GM06990 (cell line): ENCODE results near the gene ITGB6.

Experiments used
- DNase-seq: peaks from one replicate; pipeline ENCODE4 v3.0.0-alpha.2; 2011; ENCODE audit not compliant: insufficient read length; ENCODE audit errors: extremely low read depth
- H3K27me3 ChIP-seq: replicated peaks from 2 replicates; pipeline ENCODE4 v1.6.0; 2011; ENCODE audit warnings: low read length; ENCODE audit not compliant: control insufficient read depth, insufficient read depth
- H3K36me3 ChIP-seq: 2 replicates; pipeline ENCODE4 v1.5.1; 2011; ENCODE audit warnings: low read length; ENCODE audit not compliant: control insufficient read depth, insufficient read depth
- H3K4me3 ChIP-seq: replicated peaks from 2 replicates; pipeline ENCODE4 v1.5.1; 2011; ENCODE audit warnings: low read depth, mild to moderate bottlenecking, control low read depth, low read length
- CTCF ChIP-seq: IDR thresholded peaks from 2 replicates; pipeline ENCODE4 v1.5.1; 2011; ENCODE audit warnings: low read length, control low read depth, mild to moderate bottlenecking, inconsistent platforms; ENCODE audit not compliant: insufficient read depth, poor library complexity, severe bottlenecking

The ITGB6 gene

DNA sequence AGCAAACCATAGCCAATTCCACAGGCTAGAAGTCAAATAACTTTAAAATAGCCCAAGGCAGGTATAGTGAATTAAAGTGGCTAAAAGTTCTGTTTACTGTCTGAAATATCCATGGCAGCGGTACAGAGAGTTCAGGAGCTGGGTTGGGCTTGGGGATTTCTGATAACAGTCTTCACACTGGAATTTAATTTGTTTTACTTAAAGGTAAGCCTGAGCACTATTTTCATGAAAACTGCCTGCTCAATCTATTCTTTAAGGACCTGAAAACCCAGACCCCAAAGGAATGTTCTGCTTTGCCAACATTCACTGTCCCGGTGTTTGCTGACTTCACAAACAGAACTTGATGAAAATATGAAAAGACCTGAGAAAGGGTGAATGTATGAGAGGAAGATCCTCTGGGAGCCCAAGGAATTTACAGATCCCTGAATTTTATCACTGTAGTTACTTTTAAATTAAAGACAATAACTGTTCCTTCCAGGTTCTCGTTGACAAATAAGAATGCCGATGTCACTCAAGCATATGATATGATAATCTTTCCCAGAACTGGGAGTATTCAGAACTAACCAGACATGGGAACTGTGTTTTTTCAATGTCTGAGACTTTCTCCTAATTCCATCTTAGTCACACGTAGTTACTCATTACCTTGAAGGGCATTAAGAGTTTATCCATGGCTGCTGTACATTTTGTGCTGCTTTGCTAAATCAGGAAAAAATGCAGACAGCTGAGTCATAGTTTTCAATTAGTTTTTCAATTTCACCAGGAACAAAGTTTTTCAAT is 28.3 kb upstream of the ITGB6 start:
- DNase-seq = no peak
- TF ChIP-seq CTCF = no peak
- no peak overlapping the region for H3K4me3 ChIP-seq

GRCh38 chr2:160227293-160227915 is 27.3 kb upstream of the ITGB6 start:
- no peak for TF ChIP-seq CTCF
- no peak for DNase-seq
- Histone ChIP-seq H3K36me3 (no peaks in the 10 kb centered on the region), H3K4me3 (no peak overlapping the region), H3K27me3 (no peaks in the 10 kb centered on the region)

More for the DNA sequence above, 28.3 kb upstream of the ITGB6 start:
- H3K36me3 ChIP-seq = no peaks in the 10 kb centered on the region
- H3K27me3 ChIP-seq = no peaks in the 10 kb centered on the region

DNA sequence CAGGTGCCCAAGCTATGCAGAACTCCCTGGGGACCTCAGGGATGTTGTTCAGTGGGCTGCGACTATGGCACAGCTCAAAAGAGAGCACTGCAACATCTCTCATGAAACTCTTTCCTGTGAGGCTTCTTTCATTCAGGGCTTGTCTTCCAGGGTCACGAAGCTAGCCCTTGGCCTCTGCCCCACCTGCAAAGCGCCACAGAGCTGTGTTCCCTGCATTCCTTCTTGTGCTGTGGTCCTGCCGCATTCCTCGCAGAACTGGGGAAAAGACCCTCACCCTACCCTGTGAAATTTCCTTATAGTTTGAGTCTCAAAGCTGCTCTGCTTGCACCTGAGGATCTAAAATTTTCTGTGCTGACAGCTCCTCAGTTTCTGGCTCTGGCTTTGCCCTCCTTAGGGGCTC is 26.3 kb upstream of the ITGB6 start:
- DNase-seq = no peak
- TF ChIP-seq CTCF = no peak
- H3K4me3 ChIP-seq = no peak overlapping the region
- H3K36me3 ChIP-seq = no peaks in the 10 kb centered on the region
- H3K27me3 ChIP-seq = no peaks in the 10 kb centered on the region

DNA sequence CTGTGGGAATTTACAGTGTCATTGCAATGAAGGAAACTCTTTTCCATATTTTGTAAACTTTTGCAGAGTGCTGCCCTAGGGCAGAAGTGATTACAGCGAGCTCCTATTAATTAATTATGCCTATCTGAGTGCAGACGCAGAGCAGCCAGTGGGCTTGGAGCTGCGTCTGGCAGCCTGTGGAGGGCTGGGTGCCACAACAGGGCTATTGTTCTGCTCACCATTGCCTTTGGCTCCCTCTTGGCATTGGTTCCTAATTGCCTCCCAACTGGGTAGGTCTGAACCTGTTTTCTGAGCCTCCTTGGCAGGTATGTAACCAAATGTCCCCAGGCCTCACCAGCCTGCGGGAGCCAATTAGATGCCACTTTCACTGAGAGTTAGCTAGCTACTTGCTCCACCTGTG is 25.6 kb upstream of the ITGB6 start:
- H3K4me3 ChIP-seq = no peak overlapping the region
- no peak for DNase-seq
- TF ChIP-seq CTCF = no peak
- no peaks in the 10 kb centered on the region for H3K27me3 ChIP-seq
- H3K36me3 ChIP-seq = no peaks in the 10 kb centered on the region

GRCh38 chr2:160224507-160224906 is 24.4 kb upstream of the ITGB6 start:
- no peak for TF ChIP-seq CTCF
- Histone ChIP-seq H3K36me3 (no peaks in the 10 kb centered on the region), H3K27me3 (no peaks in the 10 kb centered on the region), H3K4me3 (no peak overlapping the region)
- no peak for DNase-seq
